Gastroesophageal sphincter (tissue), 3 donors: ENCODE results near the gene PRSS56.

Experiments used
- POLR2A ChIP-seq, 2 donors: fragments of 450-650 bp; IDR thresholded peaks; one replicate each; pipeline ENCODE4 v1.6.1; 2017; ENCODE audit warnings: antibody characterized with exemption in 2 of 2, mild to moderate bottlenecking in 2 of 2, moderate library complexity in 1 of 2
- POLR2AphosphoS5 ChIP-seq: sonication (generic); formaldehyde crosslinking; IDR thresholded peaks from one replicate; pipeline ENCODE4 v1.6.1; 2017; ENCODE audit warnings: antibody characterized with exemption
- TF ChIP-seq, protein P1 (sequence below), 4 experiments: fragments of 200-600 bp in 2 of 4; fragments of 450-650 bp in 2 of 4; sonication (generic) in 1 of 4; IDR thresholded peaks; one replicate each; pipeline ENCODE4 v1.5.1; 2017 to 2019; ENCODE audit warnings: antibody characterized with exemption in 4 of 4, mild to moderate bottlenecking in 2 of 4, moderate library complexity in 2 of 4

DNA sequence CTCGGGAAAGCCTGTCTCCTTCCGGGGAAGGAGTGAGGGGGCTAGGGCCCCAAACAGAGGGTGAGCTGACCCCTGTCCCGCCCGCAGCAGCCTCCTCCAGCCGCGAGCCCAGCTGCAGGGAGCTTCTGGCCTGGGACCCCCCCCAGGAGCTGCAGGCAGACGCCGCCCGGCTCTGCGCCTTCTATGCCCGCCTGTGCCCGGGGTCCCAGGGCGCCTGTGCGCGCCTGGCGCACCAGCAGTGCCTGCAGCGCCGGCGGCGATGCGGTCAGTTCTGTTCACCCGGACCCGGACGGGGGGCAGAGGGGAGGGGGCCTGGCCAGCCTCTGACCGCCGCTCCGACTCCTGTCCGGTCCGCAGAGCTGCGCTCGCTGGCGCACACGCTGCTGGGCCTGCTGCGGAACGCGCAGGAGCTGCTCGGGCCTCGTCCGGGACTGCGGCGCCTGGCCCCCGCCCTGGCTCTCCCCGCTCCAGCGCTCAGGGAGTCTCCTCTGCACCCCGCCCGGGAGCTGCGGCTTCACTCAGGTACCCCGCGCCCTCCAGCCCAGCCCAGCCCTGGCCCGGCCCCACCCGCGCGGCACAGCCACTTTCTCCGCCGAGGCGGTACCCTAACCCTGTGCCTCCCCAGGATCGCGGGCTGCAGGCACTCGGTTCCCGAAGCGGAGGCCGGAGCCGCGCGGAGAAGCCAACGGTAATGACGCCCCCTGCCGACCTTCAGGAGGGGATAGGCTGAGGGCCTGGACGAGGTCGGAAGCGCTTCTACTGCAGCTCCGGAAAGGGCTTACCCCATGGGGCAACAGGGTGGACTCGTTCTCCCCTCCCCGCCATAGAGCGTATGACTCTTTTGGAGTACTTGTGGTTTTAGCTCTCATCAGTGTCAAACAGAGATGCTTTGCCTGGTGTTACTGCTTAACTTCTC is 3.8 kb downstream of the PRSS56 start:
- TF ChIP-seq POLR2AphosphoS5: no peak
- TF ChIP-seq, protein P1, sequence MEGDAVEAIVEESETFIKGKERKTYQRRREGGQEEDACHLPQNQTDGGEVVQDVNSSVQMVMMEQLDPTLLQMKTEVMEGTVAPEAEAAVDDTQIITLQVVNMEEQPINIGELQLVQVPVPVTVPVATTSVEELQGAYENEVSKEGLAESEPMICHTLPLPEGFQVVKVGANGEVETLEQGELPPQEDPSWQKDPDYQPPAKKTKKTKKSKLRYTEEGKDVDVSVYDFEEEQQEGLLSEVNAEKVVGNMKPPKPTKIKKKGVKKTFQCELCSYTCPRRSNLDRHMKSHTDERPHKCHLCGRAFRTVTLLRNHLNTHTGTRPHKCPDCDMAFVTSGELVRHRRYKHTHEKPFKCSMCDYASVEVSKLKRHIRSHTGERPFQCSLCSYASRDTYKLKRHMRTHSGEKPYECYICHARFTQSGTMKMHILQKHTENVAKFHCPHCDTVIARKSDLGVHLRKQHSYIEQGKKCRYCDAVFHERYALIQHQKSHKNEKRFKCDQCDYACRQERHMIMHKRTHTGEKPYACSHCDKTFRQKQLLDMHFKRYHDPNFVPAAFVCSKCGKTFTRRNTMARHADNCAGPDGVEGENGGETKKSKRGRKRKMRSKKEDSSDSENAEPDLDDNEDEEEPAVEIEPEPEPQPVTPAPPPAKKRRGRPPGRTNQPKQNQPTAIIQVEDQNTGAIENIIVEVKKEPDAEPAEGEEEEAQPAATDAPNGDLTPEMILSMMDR (IDR thresholded peaks at IDR 0.05): peak in 1 of 4 experiments; percentile 18
- TF ChIP-seq POLR2A (IDR thresholded peaks at IDR 0.05): no peak
